Osteoblast (primary cell): ENCODE results near the gene MED17. TPM values are rescaled to one million over a fixed set of nuclear protein-coding genes. Genes with fewer than 3 reads are reported as not detected.

ENCODE experiments used
- DNase-seq: peaks from one replicate; pipeline ENCODE4 v3.0.0; 2011; ENCODE audit warnings: low spot score, mixed read lengths; ENCODE audit not compliant: insufficient read length; ENCODE audit errors: missing footprints
- H2AFZ ChIP-seq: 2 replicates; pipeline ENCODE4 v1.6.0; 2011; ENCODE audit warnings: mild to moderate bottlenecking, low read length
- H3K27ac ChIP-seq: 2 replicates; pipeline ENCODE4 v1.5.1; 2011; ENCODE audit warnings: mild to moderate bottlenecking, low read depth, low read length, moderate library complexity
- H3K27me3 ChIP-seq: 2 replicates; pipeline ENCODE4 v1.6.0; 2012; ENCODE audit warnings: mild to moderate bottlenecking, control low read depth, inconsistent platforms, low read length, moderate library complexity; ENCODE audit not compliant: insufficient read depth
- H3K36me3 ChIP-seq: 2 replicates; pipeline ENCODE4 v1.5.1; 2011; ENCODE audit warnings: mild to moderate bottlenecking, low read length, control low read depth, moderate library complexity; ENCODE audit not compliant: insufficient read depth
- H3K4me1 ChIP-seq: 2 replicates; pipeline ENCODE4 v1.5.1; 2011; ENCODE audit warnings: mild to moderate bottlenecking, low read length, control low read depth, moderate library complexity; ENCODE audit not compliant: insufficient read depth
- H3K4me2 ChIP-seq: 2 replicates; pipeline ENCODE4 v1.6.0; 2011; ENCODE audit warnings: mild to moderate bottlenecking, low read length; ENCODE audit not compliant: insufficient read depth
- H3K4me3 ChIP-seq: fragments of 200-600 bp; sonication (generic); 3 replicates; pipeline ENCODE4 v1.5.1; 2012; ENCODE audit warnings: mild to moderate bottlenecking, low read length, inconsistent platforms; ENCODE audit not compliant: insufficient read depth
- H3K79me2 ChIP-seq: 2 replicates; pipeline ENCODE4 v1.6.0; 2012; ENCODE audit warnings: mild to moderate bottlenecking, low read length, control low read depth, inconsistent platforms; ENCODE audit not compliant: insufficient read depth
- H3K9me3 ChIP-seq: 2 replicates; pipeline ENCODE4 v1.5.1; 2011; ENCODE audit warnings: low read depth, low read length, control low read depth
- H4K20me1 ChIP-seq: 2 replicates; pipeline ENCODE4 v1.6.0; 2012; ENCODE audit warnings: mild to moderate bottlenecking, low read length, control low read depth; ENCODE audit not compliant: insufficient read depth
- total RNA-seq: library from RNA; depleted of rRNA; stranded (reverse); fragments of >200 nt; gene quantifications from 2 replicates; pipeline ENCODE4 v1.2.3, GENCODE V29; 2012
- TF ChIP-seq, protein P1 (sequence below): IDR thresholded peaks from 2 replicates; pipeline ENCODE4 v1.5.1; 2011; ENCODE audit warnings: mild to moderate bottlenecking, low read depth, low read length, moderate library complexity; ENCODE audit errors: extremely low read depth

Gene MED17
- total RNA-seq, 1 donor = 32.6 TPM

DNA sequence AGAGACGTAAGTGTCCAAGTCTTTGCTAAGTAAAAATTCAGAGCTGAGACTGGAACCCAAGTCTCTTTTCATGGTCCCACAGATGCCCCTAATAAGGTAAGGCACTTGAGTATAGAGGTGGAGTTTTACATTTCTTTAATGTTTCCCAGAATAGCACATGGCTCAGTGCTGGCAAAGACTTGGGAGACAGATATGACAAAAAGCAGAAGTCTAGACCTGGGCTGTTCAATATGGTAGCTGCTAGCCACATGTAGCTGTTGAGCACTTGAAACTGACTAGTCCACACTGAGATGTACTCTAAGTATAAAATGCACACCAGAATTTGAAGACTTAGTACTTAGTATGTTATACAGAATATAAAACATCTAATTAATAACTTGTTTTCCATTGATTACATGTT is 48.7 kb downstream of the MED17 start:
- TF ChIP-seq, protein P1, sequence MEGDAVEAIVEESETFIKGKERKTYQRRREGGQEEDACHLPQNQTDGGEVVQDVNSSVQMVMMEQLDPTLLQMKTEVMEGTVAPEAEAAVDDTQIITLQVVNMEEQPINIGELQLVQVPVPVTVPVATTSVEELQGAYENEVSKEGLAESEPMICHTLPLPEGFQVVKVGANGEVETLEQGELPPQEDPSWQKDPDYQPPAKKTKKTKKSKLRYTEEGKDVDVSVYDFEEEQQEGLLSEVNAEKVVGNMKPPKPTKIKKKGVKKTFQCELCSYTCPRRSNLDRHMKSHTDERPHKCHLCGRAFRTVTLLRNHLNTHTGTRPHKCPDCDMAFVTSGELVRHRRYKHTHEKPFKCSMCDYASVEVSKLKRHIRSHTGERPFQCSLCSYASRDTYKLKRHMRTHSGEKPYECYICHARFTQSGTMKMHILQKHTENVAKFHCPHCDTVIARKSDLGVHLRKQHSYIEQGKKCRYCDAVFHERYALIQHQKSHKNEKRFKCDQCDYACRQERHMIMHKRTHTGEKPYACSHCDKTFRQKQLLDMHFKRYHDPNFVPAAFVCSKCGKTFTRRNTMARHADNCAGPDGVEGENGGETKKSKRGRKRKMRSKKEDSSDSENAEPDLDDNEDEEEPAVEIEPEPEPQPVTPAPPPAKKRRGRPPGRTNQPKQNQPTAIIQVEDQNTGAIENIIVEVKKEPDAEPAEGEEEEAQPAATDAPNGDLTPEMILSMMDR = no peak
- H2AFZ ChIP-seq = no peak overlapping the region
- H3K4me3 ChIP-seq = no peak overlapping the region
- no peaks in the 10 kb centered on the region for H3K4me1 ChIP-seq
- H3K27me3 ChIP-seq = peaks cover 7% of the 10 kb centered on the region
- no peak for DNase-seq
- no peaks in the 10 kb centered on the region for H3K36me3 ChIP-seq
- no peaks in the 10 kb centered on the region for H3K9me3 ChIP-seq
- no peaks in the 10 kb centered on the region for H3K79me2 ChIP-seq
- H4K20me1 ChIP-seq = no peaks in the 10 kb centered on the region
- H3K27ac ChIP-seq = no peak overlapping the region
- no peak overlapping the region for H3K4me2 ChIP-seq

DNA sequence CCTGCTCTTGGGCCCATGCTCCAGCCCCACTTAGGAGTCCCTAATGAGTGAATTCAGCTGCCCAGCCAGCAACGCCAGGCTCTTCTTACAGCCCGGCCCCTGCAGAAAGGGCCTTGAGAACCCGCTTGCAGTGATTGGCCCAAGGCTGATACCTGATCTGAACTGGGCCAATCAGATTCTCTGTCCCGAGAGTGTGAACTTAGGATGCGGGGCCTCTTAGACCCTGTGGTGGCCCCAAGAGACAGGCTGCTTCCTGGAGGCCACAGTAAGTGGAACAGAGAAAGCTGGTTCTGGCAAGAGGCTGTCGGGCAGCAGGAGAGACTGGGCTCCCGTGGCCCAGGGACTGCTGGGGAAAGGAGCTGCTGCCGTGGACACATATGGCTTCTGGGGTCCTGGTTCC is 54.9 kb downstream of the MED17 start:
- no peak overlapping the region for H3K4me2 ChIP-seq
- H3K9me3 ChIP-seq = no peaks in the 10 kb centered on the region
- peaks cover 4% of the 10 kb centered on the region for H3K4me1 ChIP-seq
- H3K79me2 ChIP-seq = no peaks in the 10 kb centered on the region
- H2AFZ ChIP-seq = no peak overlapping the region
- peaks cover 7% of the 10 kb centered on the region for H3K27me3 ChIP-seq
- H3K27ac ChIP-seq = no peak overlapping the region
- TF ChIP-seq, protein P1 = no peak
- no peak overlapping the region for H3K4me3 ChIP-seq
- no peaks in the 10 kb centered on the region for H4K20me1 ChIP-seq
- no peak for DNase-seq
- no peaks in the 10 kb centered on the region for H3K36me3 ChIP-seq

DNA sequence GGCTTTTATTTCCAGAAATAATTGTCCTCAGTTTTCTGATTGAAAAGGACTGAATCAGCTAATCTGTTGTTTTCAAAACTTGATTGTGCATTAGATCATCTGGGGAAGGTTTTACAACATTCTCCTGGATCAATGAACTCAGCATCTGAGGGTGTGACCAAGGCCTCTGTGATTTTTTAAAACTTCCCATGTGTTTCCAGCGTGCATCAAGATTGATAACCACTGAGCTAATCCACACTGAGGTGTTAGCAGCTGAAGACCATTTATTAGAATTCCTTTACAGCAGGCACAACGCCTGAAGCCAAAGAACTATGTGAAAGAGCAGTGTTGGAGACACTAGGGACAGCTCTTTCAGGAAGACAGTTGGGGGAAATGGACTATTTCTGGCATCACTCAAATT is 56.1 kb downstream of the MED17 start:
- no peaks in the 10 kb centered on the region for H3K36me3 ChIP-seq
- H3K79me2 ChIP-seq = no peaks in the 10 kb centered on the region
- peaks cover 4% of the 10 kb centered on the region for H3K4me1 ChIP-seq
- H2AFZ ChIP-seq = no peak overlapping the region
- H3K27me3 ChIP-seq = peaks cover 9% of the 10 kb centered on the region
- TF ChIP-seq, protein P1 = no peak
- no peaks in the 10 kb centered on the region for H3K9me3 ChIP-seq
- no peak overlapping the region for H3K27ac ChIP-seq
- H3K4me3 ChIP-seq = no peak overlapping the region
- no peak for DNase-seq
- H3K4me2 ChIP-seq = no peak overlapping the region
- H4K20me1 ChIP-seq = no peaks in the 10 kb centered on the region

DNA sequence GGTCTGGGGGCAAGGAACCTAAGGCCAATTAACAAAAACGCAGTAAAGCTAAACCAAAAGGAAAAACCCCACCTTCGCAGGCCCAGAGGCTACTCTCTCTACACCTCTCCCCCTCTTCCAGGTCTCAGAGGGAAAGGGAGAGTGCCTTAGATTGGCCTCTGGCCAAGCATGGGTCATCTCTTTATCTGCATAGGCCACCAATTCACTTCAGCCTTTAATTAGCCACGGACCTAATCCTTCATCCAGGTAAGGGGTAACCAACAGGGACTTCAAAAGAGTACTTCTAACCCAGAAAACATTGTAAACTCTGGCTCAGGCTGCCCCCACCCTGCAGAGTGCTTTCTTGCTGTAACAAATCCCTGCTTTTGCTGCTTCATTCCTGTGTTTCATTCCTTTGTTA is 56.9 kb downstream of the MED17 start:
- Histone ChIP-seq H3K4me1 (peaks cover 11% of the 10 kb centered on the region), H3K4me3 (no peak overlapping the region), H4K20me1 (no peaks in the 10 kb centered on the region), H2AFZ (no peak overlapping the region), H3K27me3 (peaks cover 9% of the 10 kb centered on the region), H3K79me2 (no peaks in the 10 kb centered on the region), H3K4me2 (no peak overlapping the region), H3K27ac (no peak overlapping the region), H3K36me3 (no peaks in the 10 kb centered on the region), H3K9me3 (no peaks in the 10 kb centered on the region)
- TF ChIP-seq, protein P1 = no peak
- DNase-seq = no peak
